IPS-20b (cell line): ENCODE measurements around the gene TLL1.

Source experiments
- H3K27ac ChIP-seq: one replicate; pipeline ENCODE4 v1.5.1; 2013; ENCODE audit warnings: low read length
- H3K27me3 ChIP-seq: 2 replicates; pipeline ENCODE4 v1.6.1; 2013; ENCODE audit warnings: mild to moderate bottlenecking, low read length, inconsistent platforms; ENCODE audit not compliant: insufficient read depth
- H3K36me3 ChIP-seq: 2 replicates; pipeline ENCODE4 v1.6.1; 2013; ENCODE audit warnings: low read depth, mild to moderate bottlenecking, inconsistent platforms, low read length, moderate library complexity; ENCODE audit not compliant: insufficient read depth
- H3K4me1 ChIP-seq: 2 replicates; pipeline ENCODE4 v1.6.1; 2013; ENCODE audit warnings: mild to moderate bottlenecking, control low read depth, inconsistent platforms, low read length, moderate library complexity; ENCODE audit not compliant: insufficient read depth
- H3K4me3 ChIP-seq: 2 replicates; pipeline ENCODE4 v1.5.1; 2013; ENCODE audit warnings: mild to moderate bottlenecking, low read length, inconsistent platforms
- H3K9ac ChIP-seq: 2 replicates; pipeline ENCODE4 v1.6.1; 2013; ENCODE audit warnings: low read depth, mild to moderate bottlenecking, inconsistent platforms, low read length, moderate library complexity
- H3K9me3 ChIP-seq: 2 replicates; pipeline ENCODE4 v1.6.1; 2013; ENCODE audit warnings: mild to moderate bottlenecking, low read depth, low read length, inconsistent platforms; ENCODE audit not compliant: insufficient read depth

TLL1 gene

GRCh38 chr4:166067915-166068314 is 194.9 kb downstream of the TLL1 start:
- no peak overlapping the region for H3K9ac ChIP-seq
- H3K36me3 ChIP-seq, result no peaks in the 10 kb centered on the region
- no peaks in the 10 kb centered on the region for H3K9me3 ChIP-seq
- H3K4me3 ChIP-seq, result no peak overlapping the region
- no peak overlapping the region for H3K27ac ChIP-seq
- H3K27me3 ChIP-seq, result no peaks in the 10 kb centered on the region
- H3K4me1 ChIP-seq, result no peaks in the 10 kb centered on the region

GRCh38 chr4:166073783-166074182 is 200.7 kb downstream of the TLL1 start:
- Histone ChIP-seq H3K27me3 (no peaks in the 10 kb centered on the region), H3K9me3 (no peaks in the 10 kb centered on the region), H3K27ac (no peak overlapping the region), H3K4me3 (no peak overlapping the region), H3K36me3 (no peaks in the 10 kb centered on the region), H3K4me1 (no peaks in the 10 kb centered on the region), H3K9ac (no peak overlapping the region)

GRCh38 chr4:166075599-166075998 is 202.6 kb downstream of the TLL1 start:
- Histone ChIP-seq H3K27me3 (no peaks in the 10 kb centered on the region), H3K9ac (no peak overlapping the region), H3K27ac (no peak overlapping the region), H3K36me3 (no peaks in the 10 kb centered on the region), H3K9me3 (no peaks in the 10 kb centered on the region), H3K4me3 (no peak overlapping the region), H3K4me1 (no peaks in the 10 kb centered on the region)

- Histone ChIP-seq H3K27ac (no peak overlapping the region), H3K9me3 (no peaks in the 10 kb centered on the region), H3K27me3 (no peaks in the 10 kb centered on the region), H3K4me3 (no peak overlapping the region), H3K9ac (no peak overlapping the region), H3K4me1 (no peaks in the 10 kb centered on the region), H3K36me3 (no peaks in the 10 kb centered on the region)
Measured at GRCh38 chr4:166077782-166078181, 204.7 kb downstream of the TLL1 start.

GRCh38 chr4:166078383-166078782 is 205.3 kb downstream of the TLL1 start:
- no peaks in the 10 kb centered on the region for H3K4me1 ChIP-seq
- H3K36me3 ChIP-seq, result no peaks in the 10 kb centered on the region
- H3K9ac ChIP-seq, result no peak overlapping the region
- H3K4me3 ChIP-seq, result no peak overlapping the region
- no peaks in the 10 kb centered on the region for H3K9me3 ChIP-seq
- H3K27ac ChIP-seq, result no peak overlapping the region
- no peaks in the 10 kb centered on the region for H3K27me3 ChIP-seq

GRCh38 chr4:166078955-166079354 is 205.9 kb downstream of the TLL1 start:
- H3K4me3 ChIP-seq, result no peak overlapping the region
- no peaks in the 10 kb centered on the region for H3K9me3 ChIP-seq

GRCh38 chr4:166087569-166087968 is 214.5 kb downstream of the TLL1 start:
- Histone ChIP-seq H3K36me3 (no peaks in the 10 kb centered on the region), H3K4me1 (no peaks in the 10 kb centered on the region; the same call in 1 of the 2 replicates), H3K9ac (no peak overlapping the region), H3K9me3 (no peaks in the 10 kb centered on the region), H3K27me3 (no peaks in the 10 kb centered on the region), H3K4me3 (no peak overlapping the region), H3K27ac (no peak overlapping the region)

More at GRCh38 chr4:166078955-166079354, 205.9 kb downstream of the TLL1 start:
- no peaks in the 10 kb centered on the region for H3K36me3 ChIP-seq
- H3K9ac ChIP-seq, result no peak overlapping the region
- H3K27me3 ChIP-seq, result no peaks in the 10 kb centered on the region
- H3K27ac ChIP-seq, result no peak overlapping the region
- no peaks in the 10 kb centered on the region for H3K4me1 ChIP-seq

- no peaks in the 10 kb centered on the region for H3K27me3 ChIP-seq
- H3K27ac ChIP-seq, result no peak overlapping the region
- no peaks in the 10 kb centered on the region for H3K36me3 ChIP-seq
- no peaks in the 10 kb centered on the region for H3K9me3 ChIP-seq
- H3K4me1 ChIP-seq, result no peaks in the 10 kb centered on the region; the same call in 1 of the 2 replicates
- H3K4me3 ChIP-seq, result no peak overlapping the region
- H3K9ac ChIP-seq, result no peak overlapping the region
Measured at GRCh38 chr4:166088576-166088975, 215.5 kb downstream of the TLL1 start.

- Histone ChIP-seq H3K27ac (no peak overlapping the region), H3K27me3 (no peaks in the 10 kb centered on the region), H3K4me3 (no peak overlapping the region), H3K9ac (no peak overlapping the region), H3K4me1 (no peaks in the 10 kb centered on the region; the same call in 1 of the 2 replicates), H3K36me3 (no peaks in the 10 kb centered on the region), H3K9me3 (no peaks in the 10 kb centered on the region)
Measured at GRCh38 chr4:166091146-166091545, 218.1 kb downstream of the TLL1 start.

GRCh38 chr4:166091912-166092510 is 219.0 kb downstream of the TLL1 start:
- Histone ChIP-seq H3K4me3 (no peak overlapping the region), H3K27me3 (no peaks in the 10 kb centered on the region), H3K9me3 (no peaks in the 10 kb centered on the region), H3K27ac (no peak overlapping the region), H3K9ac (no peak overlapping the region), H3K36me3 (no peaks in the 10 kb centered on the region), H3K4me1 (no peaks in the 10 kb centered on the region)

GRCh38 chr4:166092797-166093290 is 219.8 kb downstream of the TLL1 start:
- no peak overlapping the region for H3K4me3 ChIP-seq
- H3K4me1 ChIP-seq, result no peaks in the 10 kb centered on the region
- H3K27me3 ChIP-seq, result no peaks in the 10 kb centered on the region
- H3K9me3 ChIP-seq, result no peaks in the 10 kb centered on the region
- no peak overlapping the region for H3K27ac ChIP-seq
- H3K36me3 ChIP-seq, result no peaks in the 10 kb centered on the region
- no peak overlapping the region for H3K9ac ChIP-seq

- no peaks in the 10 kb centered on the region for H3K4me1 ChIP-seq
- no peaks in the 10 kb centered on the region for H3K9me3 ChIP-seq
- no peaks in the 10 kb centered on the region for H3K27me3 ChIP-seq
- no peak overlapping the region for H3K4me3 ChIP-seq
- no peak overlapping the region for H3K9ac ChIP-seq
- H3K36me3 ChIP-seq, result no peaks in the 10 kb centered on the region
- no peak overlapping the region for H3K27ac ChIP-seq
Measured at GRCh38 chr4:166104623-166105022, 231.6 kb downstream of the TLL1 start.
